ENCODE data around the gene HID1. TPM values are rescaled to one million over a fixed set of nuclear protein-coding genes. Genes with fewer than 3 reads are reported as not detected.

Gene HID1, protein sequence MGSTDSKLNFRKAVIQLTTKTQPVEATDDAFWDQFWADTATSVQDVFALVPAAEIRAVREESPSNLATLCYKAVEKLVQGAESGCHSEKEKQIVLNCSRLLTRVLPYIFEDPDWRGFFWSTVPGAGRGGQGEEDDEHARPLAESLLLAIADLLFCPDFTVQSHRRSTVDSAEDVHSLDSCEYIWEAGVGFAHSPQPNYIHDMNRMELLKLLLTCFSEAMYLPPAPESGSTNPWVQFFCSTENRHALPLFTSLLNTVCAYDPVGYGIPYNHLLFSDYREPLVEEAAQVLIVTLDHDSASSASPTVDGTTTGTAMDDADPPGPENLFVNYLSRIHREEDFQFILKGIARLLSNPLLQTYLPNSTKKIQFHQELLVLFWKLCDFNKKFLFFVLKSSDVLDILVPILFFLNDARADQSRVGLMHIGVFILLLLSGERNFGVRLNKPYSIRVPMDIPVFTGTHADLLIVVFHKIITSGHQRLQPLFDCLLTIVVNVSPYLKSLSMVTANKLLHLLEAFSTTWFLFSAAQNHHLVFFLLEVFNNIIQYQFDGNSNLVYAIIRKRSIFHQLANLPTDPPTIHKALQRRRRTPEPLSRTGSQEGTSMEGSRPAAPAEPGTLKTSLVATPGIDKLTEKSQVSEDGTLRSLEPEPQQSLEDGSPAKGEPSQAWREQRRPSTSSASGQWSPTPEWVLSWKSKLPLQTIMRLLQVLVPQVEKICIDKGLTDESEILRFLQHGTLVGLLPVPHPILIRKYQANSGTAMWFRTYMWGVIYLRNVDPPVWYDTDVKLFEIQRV
- total RNA-seq, result 0.71 and 6.8 TPM in 2 replicates

GRCh38 chr17:74972107-74972972 is at the start of gene HID1:
Gene HID1, minus strand, starts transcription at chr17:74972759. Its CDS starts 103 bp downstream, at chr17:74972656.

GRCh38 chr17:75012346-75013091 is 40.0 kb upstream of the HID1 start, which contains the start of gene MRPL58:
Gene MRPL58, plus strand, starts transcription at chr17:75012670. Its CDS starts 17 bp downstream, at chr17:75012687.

GRCh38 chr17:74987418-74987908 is 14.9 kb upstream of the HID1 start, which contains the start of gene CDR2L:
Gene CDR2L, plus strand, starts transcription at chr17:74987632. Its CDS starts 412 bp downstream, at chr17:74988044.

GRCh38 chr17:74935585-74936469 is 36.7 kb downstream of the HID1 start, which contains the start of gene OTOP3:
Gene OTOP3, plus strand, starts transcription at chr17:74935898. Its CDS starts 24 bp downstream, at chr17:74935922.

DNA sequence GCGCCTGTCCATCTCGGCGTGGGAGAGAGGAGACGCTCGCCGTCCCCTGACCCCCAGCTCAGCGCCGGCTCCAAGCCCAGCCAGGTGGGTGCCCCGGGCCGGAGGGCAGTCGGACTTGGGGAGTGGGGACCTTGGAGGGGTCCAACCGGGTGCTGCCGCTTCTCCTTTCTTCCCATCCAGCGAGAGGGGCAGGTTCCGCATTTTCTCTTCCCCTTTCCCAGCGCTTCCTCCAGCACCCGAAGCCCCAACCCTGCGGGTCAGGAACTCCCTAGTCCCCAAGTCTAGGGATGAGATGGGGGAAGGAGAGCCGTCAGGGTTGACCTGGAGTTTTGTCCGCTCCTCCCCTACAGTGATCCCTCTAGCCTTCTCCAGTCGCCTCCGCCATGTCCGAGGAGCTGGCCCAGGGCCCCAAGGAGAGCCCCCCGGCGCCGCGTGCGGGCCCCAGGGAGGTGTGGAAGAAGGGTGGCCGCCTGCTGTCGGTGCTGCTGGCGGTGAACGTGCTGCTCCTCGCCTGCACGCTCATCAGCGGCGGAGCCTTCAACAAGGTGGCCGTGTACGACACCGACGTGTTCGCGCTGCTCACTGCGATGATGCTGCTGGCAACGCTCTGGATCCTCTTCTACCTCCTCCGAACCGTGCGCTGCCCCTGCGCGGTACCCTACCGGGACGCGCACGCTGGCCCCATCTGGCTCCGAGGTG is 48.2 kb downstream of the HID1 start, which contains the start of gene OTOP2:
Gene OTOP2, plus strand, starts transcription at position 24 of the 699 bp plus-strand sequence. Its CDS starts 360 bp downstream, at position 384.

GRCh38 chr17:74922694-74923537 is 49.6 kb downstream of the HID1 start, which contains the start of gene USH1G:
Gene USH1G, minus strand, starts transcription at chr17:74923255. Its CDS starts 182 bp downstream, at chr17:74923073.

Other genes with a start within 250 kb of the HID1 start
- 0.28 TPM in 1 of 2 replicates, not detected in the other for gene RAB37, start 235.5 kb downstream of the HID1 start, total RNA-seq
- gene NHERF1, start 224.1 kb downstream of the HID1 start, total RNA-seq, result 34.5 and 208 TPM in 2 replicates
- gene NAT9, start 196.4 kb downstream of the HID1 start, total RNA-seq, result 30.1 and 33.3 TPM in 2 replicates
- gene GRIN2C, start 112.9 kb downstream of the HID1 start, total RNA-seq, result under 0.01 and 0.14 TPM in 2 replicates
- gene FDXR, start 99.8 kb downstream of the HID1 start, total RNA-seq, result 18.6 and 52.3 TPM in 2 replicates
- gene FADS6, start 79.1 kb downstream of the HID1 start, total RNA-seq, result 0.21 and 0.34 TPM in 2 replicates
- gene USH1G, start 49.5 kb downstream of the HID1 start, total RNA-seq, result 3.3 and 3.4 TPM in 2 replicates
- gene OTOP2, start 48.5 kb downstream of the HID1 start, total RNA-seq, result 0.34 TPM in 1 of 2 replicates, not detected in the other
- gene OTOP3, start 36.9 kb downstream of the HID1 start, total RNA-seq, result 0.34 TPM in 1 of 2 replicates, not detected in the other
- gene CDR2L, start 14.9 kb upstream of the HID1 start, total RNA-seq, result 6.2 and 12.5 TPM in 2 replicates
- 20.9 and 26.7 TPM in 2 replicates for gene MRPL58, start 39.9 kb upstream of the HID1 start, total RNA-seq
- 159 and 181 TPM in 2 replicates for gene ATP5PD, start 74.2 kb upstream of the HID1 start, total RNA-seq
- gene KCTD2, start 74.5 kb upstream of the HID1 start, total RNA-seq, result 8.5 and 13.8 TPM in 2 replicates
- gene SLC16A5, start 115.2 kb upstream of the HID1 start, total RNA-seq, result 19.1 and 20.5 TPM in 2 replicates
- 2.7 and 4.3 TPM in 2 replicates for gene ARMC7, start 137.2 kb upstream of the HID1 start, total RNA-seq
- 14.8 and 56.7 TPM in 2 replicates for gene NT5C, start 159.0 kb upstream of the HID1 start, total RNA-seq
- gene JPT1, start 181.8 kb upstream of the HID1 start, total RNA-seq, result 159 and 172 TPM in 2 replicates
- gene SUMO2, start 210.2 kb upstream of the HID1 start, total RNA-seq, result 56.1 and 60.5 TPM in 2 replicates
- gene NUP85, start 232.9 kb upstream of the HID1 start, total RNA-seq, result 14.4 and 25.3 TPM in 2 replicates

Data from nasal cavity respiratory epithelium epithelial cell of viscerocranial mucosa (primary cell).